GM12891 (cell line): Measurements from ENCODE around the gene MCTP1.

Source experiments
- PAX5 ChIP-seq: IDR thresholded peaks from 2 replicates; pipeline ENCODE4 v1.6.1; 2011; ENCODE audit warnings: low read length, moderate library complexity, mild to moderate bottlenecking; ENCODE audit not compliant: insufficient read depth, severe bottlenecking
- POLR2A ChIP-seq: IDR thresholded peaks from 2 replicates; pipeline ENCODE4 v1.6.1; 2011; ENCODE audit warnings: low read depth, low read length, control low read depth
- POLR2AphosphoS5 ChIP-seq: IDR thresholded peaks from 2 replicates; pipeline ENCODE4 v1.6.1; 2011; ENCODE audit warnings: low read depth, low read length, control low read depth
- SPI1 ChIP-seq: IDR thresholded peaks from 2 replicates; pipeline ENCODE4 v1.6.1; 2011; ENCODE audit warnings: low read depth, low read length, control low read depth
- TAF1 ChIP-seq: IDR thresholded peaks from 2 replicates; pipeline ENCODE4 v1.6.1; 2011; ENCODE audit warnings: low read depth, low read length, control low read depth

- TF ChIP-seq POLR2A: no peak
- no peak for TF ChIP-seq POLR2AphosphoS5
- TF ChIP-seq TAF1: no peak
- no peak for TF ChIP-seq PAX5
- TF ChIP-seq SPI1: no peak
These were observed 209.8 kb downstream of the MCTP1 start for GRCh38 chr5:95075111-95075510.
